DMS114 treated with DMSO at 0.1 percent for 48 hours (cell line): ENCODE measurements around the gene SUV39H1.
"Not testable (repeated sequence)": the region's sequence is repeated elsewhere in the genome, so short reads cannot be mapped to it uniquely, and the experiment has no call there.

ENCODE experiments used
- DNase-seq: peaks from one replicate; lab custom pipeline; 2025; ENCODE audit not compliant: unreplicated experiment; lab: John Stamatoyannopoulos, UW

The SUV39H1 gene

DNA sequence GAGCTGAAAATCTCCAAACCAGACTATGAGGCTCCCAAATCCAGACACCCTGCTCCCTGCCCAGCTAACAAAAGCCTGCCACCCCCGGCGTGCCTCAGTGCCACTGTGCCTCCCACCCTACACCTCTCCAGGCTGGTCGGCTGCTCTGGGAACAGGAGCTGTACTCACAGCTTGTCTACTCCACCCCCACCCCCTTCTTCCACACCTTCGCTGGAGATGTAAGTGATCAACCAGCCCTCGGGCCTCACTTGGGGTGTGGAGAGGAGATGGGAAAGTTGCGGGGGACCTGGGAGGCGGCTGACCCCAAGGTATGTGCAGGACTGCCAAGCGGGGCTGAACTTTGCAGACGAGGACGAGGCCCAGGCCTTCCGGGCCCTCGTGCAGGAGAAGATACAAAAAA lies 11.1 kb upstream of the SUV39H1 start:
- no peak for DNase-seq

DNA sequence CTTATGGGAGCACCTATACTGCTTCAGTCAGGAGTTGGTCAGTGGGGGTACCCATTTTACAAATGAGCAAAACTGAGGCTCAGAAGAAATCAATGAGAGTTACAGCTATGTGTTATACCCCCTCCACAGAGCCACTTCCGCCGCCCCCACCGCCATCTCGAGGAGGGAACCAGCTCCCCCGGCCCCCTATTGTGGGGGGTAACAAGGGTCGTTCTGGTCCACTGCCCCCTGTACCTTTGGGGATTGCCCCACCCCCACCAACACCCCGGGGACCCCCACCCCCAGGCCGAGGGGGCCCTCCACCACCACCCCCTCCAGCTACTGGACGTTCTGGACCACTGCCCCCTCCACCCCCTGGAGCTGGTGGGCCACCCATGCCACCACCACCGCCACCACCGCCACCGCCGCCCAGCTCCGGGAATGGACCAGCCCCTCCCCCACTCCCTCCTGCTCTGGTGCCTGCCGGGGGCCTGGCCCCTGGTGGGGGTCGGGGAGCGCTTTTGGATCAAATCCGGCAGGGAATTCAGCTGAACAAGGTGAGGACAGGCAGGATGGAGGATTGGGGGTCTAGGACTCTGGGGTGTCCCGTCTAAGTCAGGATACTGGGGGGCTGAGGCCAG lies 7.9 kb upstream of the SUV39H1 start:
- no peak for DNase-seq

DNA sequence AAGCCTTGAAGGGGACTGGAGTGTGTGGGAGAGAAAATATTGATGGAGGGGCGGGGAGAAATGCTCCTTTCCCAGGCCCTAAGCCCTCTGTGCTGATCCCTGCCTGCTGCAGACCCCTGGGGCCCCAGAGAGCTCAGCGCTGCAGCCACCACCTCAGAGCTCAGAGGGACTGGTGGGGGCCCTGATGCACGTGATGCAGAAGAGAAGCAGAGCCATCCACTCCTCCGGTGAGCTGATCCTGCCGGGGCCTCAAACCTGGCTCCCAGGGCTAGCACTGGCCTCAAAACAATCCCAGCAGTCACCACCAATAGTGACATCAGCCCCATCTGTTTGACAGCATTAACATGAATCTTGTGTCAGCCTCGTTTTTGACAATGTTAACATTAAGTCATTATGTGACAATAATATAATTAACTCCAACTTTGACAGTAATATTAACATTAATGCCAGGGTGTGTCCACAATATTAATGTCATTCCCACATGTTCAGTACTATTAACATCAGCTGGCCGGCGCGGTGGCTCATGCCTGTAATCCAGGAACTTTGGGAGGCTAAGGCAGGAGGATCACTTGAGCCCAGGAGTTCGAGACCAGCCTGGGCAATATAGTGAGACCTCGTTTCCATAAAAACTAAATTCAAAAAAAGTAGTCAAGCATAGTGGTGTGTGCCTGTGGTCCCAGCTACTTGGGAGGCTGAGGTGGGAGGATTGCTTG lies 7.2 kb upstream of the SUV39H1 start:
- DNase-seq = no peak

- DNase-seq = not testable (repeated sequence)
Observed at GRCh38 chrX:48691746-48692145, 4.8 kb upstream of the SUV39H1 start.

DNA sequence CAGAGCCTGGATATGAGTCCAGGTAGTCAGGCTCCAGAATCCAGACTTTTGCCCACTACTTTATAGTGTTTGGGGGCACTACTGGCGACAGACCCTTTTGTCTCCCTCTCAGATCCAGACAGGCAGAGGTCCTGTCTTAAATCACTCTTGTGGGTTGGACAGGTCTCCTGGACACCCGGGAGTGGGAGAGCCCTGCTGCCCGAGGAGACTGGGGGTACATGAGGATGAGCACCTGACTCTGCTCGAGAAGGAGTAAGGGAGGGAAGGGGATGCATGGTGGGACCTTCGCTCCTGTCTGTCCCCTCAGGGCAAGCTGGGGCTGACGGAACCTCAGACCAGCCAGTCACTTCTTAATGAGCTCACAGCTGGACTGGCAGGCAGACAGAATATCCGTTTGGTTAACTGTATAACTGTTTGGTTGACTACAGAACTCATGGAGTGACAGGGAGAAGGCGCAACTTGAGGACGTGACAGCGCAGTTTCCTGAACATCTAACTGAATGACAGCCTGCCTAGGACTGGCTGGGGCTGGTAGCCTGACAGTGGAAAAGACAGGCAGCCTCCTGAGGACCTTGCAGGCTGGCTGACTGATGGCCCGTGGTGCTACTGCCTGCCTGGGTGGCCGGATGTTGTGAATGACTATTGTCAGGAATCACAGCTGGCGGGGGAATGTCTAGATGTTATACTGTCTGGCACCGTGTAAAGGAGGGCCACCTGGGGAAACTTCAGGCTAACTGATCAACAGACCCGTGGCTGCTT lies 1.6 kb upstream of the SUV39H1 start:
- no peak for DNase-seq

DNA sequence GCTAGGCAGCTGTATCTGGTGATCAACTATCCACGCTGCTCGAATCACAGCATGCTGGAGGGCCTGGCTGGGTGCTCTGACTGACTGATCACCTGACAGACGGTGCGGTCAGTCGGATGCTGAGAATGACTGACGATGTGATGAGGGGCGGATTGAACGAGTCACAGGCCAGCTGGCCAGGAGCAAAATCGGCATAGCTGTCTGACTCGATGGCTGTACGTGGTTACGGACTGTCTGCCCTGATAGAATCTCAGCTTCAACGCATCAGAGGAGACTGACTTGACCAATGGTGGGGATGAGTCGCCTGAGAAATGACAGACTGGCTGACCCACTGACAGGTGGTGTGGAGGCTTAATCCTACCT lies 1.0 kb upstream of the SUV39H1 start:
- DNase-seq = no peak

DNA sequence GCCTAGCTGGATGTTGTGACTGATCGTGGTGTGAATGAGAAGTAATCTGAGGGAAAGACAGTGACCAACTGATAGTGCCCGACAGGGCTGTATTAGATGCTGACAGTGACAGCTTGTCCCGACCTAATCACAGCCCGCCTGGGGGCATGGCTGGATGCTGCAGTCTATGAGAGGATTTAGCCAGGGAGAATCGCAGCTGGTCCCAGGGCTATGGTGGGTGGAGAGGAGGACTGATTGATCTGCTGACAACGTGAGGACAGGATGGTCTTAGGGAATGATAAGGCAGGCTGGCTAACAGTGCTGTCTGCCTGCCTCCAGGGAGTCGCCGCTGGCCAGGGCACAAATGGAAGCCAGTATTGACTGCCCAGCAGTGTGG lies 621 bp upstream of the SUV39H1 start:
- no peak for DNase-seq

DNA sequence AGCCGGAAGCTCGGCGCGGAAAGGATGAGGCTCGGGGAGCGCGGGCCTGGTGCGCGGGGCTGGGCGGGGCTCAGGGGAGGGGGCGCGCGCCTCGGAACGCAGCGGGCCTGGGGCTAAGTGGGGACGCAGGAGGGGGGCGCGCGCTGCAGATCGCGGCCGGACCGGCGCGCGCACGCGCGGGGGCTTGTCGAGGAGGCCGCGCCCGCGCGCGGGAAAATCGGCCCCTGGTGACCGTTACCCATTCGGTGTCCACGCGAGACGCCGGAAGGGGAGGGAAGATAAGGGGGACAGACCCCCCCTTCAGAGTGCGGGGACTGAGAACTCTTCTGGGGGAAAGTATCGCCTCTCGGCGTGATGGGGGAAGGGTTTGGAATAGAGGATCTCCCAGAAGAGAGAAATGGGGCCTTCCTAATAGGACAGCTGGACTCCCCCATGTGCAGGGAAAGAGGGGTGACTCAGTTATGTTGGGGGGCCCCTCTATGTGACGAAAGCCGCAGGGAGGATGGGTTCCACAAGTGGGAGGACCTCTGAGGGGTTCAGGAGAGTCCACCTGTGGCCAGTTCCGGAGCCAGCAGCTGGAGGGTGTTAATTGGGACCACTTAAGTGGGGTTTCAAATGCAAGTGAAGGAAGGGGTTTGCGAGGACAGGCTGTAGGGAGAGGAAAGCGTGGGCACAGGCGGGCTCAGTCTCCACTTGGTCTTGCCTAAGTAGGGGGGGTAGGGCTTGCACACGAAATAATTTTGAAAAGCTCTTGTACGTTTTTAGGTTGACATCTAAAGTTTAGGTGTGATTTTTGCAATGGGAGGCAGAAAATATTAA lies 584 bp downstream of the SUV39H1 start:
- DNase-seq = no peak

- no peak for DNase-seq
Observed at GRCh38 chrX:48698306-48698705, 1.8 kb downstream of the SUV39H1 start.

GRCh38 chrX:48700246-48700645 lies 3.7 kb downstream of the SUV39H1 start:
- no peak for DNase-seq

- no peak for DNase-seq
Observed at GRCh38 chrX:48700951-48701653, 4.6 kb downstream of the SUV39H1 start.

DNA sequence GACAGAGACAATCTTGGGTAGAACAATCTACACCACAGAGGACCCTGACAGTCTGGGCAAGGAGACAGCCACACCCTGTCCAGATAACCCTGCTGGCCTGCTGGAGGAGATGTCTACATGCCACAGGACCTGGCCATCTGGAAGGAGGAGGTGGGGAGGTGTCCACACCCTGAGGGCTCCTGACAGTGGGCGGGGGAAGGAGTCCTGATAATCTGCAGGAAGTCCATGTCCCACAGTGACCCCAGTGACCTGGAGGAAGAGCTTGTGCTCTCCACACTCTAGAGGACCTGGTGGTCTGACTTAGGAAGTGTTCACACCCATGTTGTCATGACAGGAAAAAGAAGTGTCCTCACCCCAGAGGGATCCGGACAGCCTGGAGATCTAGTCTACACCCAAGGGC lies 5.5 kb downstream of the SUV39H1 start:
- no peak for DNase-seq

GRCh38 chrX:48702716-48703115 lies 6.2 kb downstream of the SUV39H1 start:
- DNase-seq = no peak

GRCh38 chrX:48703228-48703627 lies 6.7 kb downstream of the SUV39H1 start:
- DNase-seq = no peak

DNA sequence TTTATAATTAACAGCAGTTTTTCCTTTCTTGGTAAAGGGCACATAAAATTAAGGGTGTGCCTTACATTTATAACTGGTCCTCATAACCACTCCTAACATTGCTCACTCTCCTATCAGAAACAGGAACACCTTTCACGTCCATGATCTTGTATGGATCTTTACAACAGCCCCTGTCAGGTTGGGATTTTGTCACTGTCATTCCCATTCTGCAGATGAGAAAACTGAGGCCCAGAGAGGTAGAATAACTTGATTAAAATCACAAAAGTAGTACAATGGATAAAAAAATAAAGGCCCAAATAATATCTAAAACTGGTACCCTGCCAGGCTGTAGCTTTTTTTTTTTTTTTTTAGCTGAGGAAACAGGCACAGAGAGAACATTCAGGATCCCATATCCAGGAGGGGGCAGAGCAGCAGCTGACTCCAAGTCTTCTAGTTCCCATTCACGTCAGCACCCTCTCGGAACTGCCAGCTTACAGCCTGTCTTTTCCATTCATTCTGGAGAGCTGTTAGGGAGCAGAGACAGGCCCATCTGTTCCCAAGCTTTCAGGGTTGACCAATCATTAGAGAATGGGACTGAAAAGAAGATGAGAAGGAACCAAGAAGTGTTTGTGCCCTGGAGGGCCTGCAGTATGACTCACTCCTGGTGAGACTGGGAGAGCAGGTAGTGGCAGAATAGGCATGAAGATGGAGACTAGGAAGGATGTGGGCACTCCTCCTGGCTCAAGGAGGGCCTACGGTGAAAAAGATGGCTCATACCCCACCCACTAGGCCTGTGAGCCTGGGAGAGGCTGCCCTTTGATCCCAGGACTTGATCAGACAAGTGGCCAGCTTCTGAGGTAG lies 7.3 kb downstream of the SUV39H1 start:
- DNase-seq = no peak

DNA sequence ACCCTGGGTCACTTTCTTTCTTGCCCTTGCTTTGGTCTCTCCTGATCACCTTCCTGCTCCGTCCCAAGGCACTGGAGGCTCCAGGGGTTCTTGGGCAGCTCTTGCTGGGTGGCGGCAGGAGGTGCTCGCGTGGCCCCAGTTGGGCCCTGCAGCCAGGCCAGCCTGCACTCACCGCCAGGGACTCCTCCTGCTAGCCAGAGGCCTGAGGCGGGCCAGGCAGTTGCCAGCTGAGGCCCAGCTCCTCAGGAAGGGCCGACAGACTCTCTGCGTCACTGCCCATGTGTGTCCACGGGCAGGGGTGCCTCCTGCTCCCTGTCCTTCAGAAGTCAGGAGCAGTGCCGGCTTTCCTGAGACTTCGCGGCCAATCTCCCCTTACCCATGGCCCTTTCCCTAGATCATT lies 9.3 kb downstream of the SUV39H1 start:
- DNase-seq = no peak

DNA sequence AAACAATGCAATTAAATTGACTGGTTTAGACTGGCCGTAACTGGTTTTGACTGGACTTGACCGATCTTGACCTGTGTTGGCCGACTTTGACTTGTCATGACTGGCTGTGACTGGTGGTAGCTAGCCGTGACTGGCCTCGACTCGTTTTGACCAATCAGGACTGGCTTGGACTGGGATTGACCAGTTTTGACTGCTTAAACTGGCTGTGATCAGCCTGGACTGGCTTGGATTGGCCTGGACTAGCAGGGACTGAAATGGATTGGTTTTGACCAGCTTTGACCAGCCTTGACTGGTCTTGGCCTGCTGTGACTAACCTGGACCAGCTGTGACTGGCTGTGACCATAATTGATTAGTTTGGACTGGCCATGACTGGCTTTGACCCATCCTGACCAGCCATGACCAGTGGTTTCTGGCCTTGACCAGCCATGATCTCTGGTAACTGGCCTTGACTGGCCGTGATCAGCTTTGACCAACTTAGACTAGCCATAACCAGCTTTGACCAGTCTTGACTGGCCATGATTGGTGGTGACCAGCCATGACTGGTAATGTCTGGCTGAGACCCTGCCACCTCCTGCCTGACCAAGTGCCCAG lies 13.1 kb downstream of the SUV39H1 start:
- DNase-seq = no peak

DNA sequence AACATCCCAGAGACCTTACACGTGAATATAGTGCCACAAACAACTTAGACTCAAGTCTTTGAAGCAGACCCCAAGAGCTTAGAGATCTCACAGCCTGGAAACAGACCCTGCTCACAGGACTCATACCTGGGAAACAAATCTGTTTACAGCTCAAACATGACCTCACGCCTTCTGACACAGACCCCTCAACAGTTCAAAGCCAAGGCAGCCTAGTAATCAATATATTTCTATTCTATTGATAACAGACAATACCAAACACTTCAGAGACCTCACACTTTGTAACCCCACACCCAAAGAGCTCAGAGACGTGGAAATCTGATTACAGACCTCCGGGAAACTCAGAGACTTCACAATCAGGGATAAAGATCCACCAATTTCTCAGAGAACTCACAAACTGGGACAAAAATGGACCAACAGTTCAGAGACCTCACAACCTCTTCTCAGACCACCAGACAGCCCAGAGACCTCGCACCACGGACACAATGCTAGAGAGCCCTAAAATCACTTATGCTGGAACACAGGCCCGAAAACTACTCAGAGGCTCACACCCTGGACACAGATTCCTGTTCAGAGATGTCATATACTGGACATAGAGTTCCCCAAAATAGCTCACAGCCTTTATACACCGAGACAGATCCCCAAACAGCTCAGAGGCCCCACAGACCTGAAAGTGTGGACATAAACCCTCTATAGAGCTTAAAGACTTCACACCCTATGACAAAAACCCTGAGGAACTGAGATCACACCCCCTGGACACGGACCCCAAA lies 14.8 kb downstream of the SUV39H1 start:
- DNase-seq = no peak

DNA sequence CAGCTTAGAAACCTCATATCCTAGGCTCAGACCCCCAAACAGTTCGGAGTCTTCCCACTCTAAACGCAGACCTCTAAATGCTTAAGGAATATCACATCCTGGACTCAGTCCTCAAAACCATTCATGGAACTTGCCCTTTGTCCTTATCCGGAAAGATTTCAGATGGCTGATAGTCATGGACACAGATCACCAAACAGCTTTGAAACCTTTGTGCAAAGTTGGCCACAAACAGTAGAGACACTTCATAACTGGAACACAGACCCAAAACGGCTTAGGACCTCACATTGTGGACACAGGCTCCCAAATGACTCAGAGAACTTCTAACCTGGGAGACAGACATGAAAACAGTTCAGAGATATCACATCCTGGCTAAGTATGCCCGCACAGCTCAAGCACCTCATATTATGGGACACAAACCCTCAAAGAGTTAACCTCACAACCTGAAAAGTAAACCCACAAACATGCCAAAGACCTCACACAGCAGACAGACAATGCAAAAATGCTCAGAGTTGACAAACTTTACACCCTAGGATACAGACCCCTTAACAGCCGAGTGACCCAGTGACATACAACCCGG lies 15.5 kb downstream of the SUV39H1 start:
- no peak for DNase-seq
